Effector memory CD8-positive, alpha-beta T cell (primary cell): ENCODE measurements around the gene PLD6.
A peak's percentile ranks its signal among the peaks of the same experiment; 100 is the strongest.
"Not testable (repeated sequence)": the region's sequence is repeated elsewhere in the genome, so short reads cannot be mapped to it uniquely, and the experiment has no call there.

Source experiments
- ATAC-seq: fragments of 150-1000 bp; cut with Tn5 transposase; replicated peaks from 2 replicates; pipeline ENCODE4 v1.10.0; 2021; ENCODE audit warnings: mild to moderate bottlenecking, moderate library complexity
- DNase-seq, 3 experiments: peaks; one replicate each; pipeline ENCODE4 v3.0.0; 2021
- H3K27ac Mint-ChIP-seq, 2 donors: one replicate each; pipeline ENCODE4 v1.8.0; 2022; ENCODE audit warnings: mild to moderate bottlenecking in 2 of 2, mixed read lengths in 2 of 2, moderate library complexity in 2 of 2
- H3K27me3 Mint-ChIP-seq, 2 donors: one replicate each; pipeline ENCODE4 v1.8.0; 2022; ENCODE audit warnings: mixed read lengths in 2 of 2
- H3K36me3 Mint-ChIP-seq: one replicate; pipeline ENCODE4 v1.8.0; 2022; ENCODE audit warnings: mild to moderate bottlenecking, moderate library complexity, mixed read lengths; ENCODE audit not compliant: insufficient read depth
- H3K4me1 Mint-ChIP-seq, 2 donors: one replicate each; pipeline ENCODE4 v1.8.0; 2022; ENCODE audit warnings: low read depth in 2 of 2, mixed read lengths in 2 of 2
- H3K4me3 Mint-ChIP-seq, 2 donors: one replicate each; pipeline ENCODE4 v1.8.0; 2022; ENCODE audit warnings: mild to moderate bottlenecking in 2 of 2, mixed read lengths in 2 of 2, moderate library complexity in 2 of 2
- H3K9me3 Mint-ChIP-seq, 2 donors: one replicate each; pipeline ENCODE4 v1.8.0; 2022; ENCODE audit warnings: mixed read lengths in 2 of 2

The PLD6 gene

GRCh38 chr17:17201907-17202306, 4.2 kb downstream of the PLD6 start:
- no peak for DNase-seq
- Mint-ChIP-seq H3K9me3 (no peaks in the 10 kb centered on the region), H3K36me3 (peaks cover 29% of the 10 kb centered on the region), H3K27me3 (no peaks in the 10 kb centered on the region), H3K4me1 (peaks cover 22 to 29% of the 10 kb centered on the region in 2 donors), H3K27ac (no peak overlapping the region), H3K4me3 (no peak overlapping the region)
- no peak for ATAC-seq

- ATAC-seq (no peak), DNase-seq (no peak)
- no peak overlapping the region for H3K27ac Mint-ChIP-seq
- no peaks in the 10 kb centered on the region for H3K9me3 Mint-ChIP-seq
- no peak overlapping the region for H3K4me3 Mint-ChIP-seq
- H3K4me1 Mint-ChIP-seq: peaks cover 22 to 26% of the 10 kb centered on the region in 2 donors
- no peaks in the 10 kb centered on the region for H3K27me3 Mint-ChIP-seq
- peaks cover 23% of the 10 kb centered on the region for H3K36me3 Mint-ChIP-seq
These were observed 4.9 kb downstream of the PLD6 start for GRCh38 chr17:17201271-17201670.

GRCh38 chr17:17200831-17201230, 5.3 kb downstream of the PLD6 start:
- Mint-ChIP-seq H3K27ac (no peak overlapping the region), H3K27me3 (no peaks in the 10 kb centered on the region), H3K4me3 (no peak overlapping the region), H3K9me3 (no peaks in the 10 kb centered on the region), H3K36me3 (peaks cover 19% of the 10 kb centered on the region), H3K4me1 (peaks cover 22 to 25% of the 10 kb centered on the region in 2 donors)
- ATAC-seq: no peak
- no peak for DNase-seq

- DNase-seq: no peak
- Mint-ChIP-seq H3K9me3 (no peaks in the 10 kb centered on the region), H3K4me1 (peaks cover 18 to 25% of the 10 kb centered on the region in 2 donors), H3K36me3 (peaks cover 17% of the 10 kb centered on the region), H3K4me3 (no peak overlapping the region), H3K27me3 (no peaks in the 10 kb centered on the region), H3K27ac (peak overlapping the region in 1 of 2 donors; percentile 46)
- ATAC-seq: no peak
These were observed 5.8 kb downstream of the PLD6 start for GRCh38 chr17:17200311-17200710.

DNA sequence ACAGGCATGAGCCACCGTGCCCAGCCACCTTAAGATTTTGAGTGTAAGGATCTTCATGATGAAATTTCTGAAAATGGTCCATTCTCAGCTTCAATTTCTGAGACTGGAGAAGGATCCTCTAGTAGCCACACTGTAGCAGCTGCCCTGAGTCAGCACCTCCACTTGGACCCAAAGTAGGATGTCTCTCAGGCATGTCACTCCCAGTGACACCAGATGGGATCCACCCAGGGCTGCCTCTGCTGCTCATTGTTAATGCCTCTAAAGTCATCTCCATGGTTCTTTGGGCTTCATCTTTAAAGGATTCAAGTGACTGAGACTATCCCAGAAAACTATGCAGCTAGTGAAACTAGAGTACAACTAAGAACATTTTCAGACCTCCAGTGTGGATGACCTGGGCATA, 7.9 kb downstream of the PLD6 start:
- no peak overlapping the region for H3K4me3 Mint-ChIP-seq
- no peaks in the 10 kb centered on the region for H3K9me3 Mint-ChIP-seq
- DNase-seq (no peak), ATAC-seq (no peak)
- no peak overlapping the region for H3K27ac Mint-ChIP-seq
- H3K36me3 Mint-ChIP-seq: peaks cover 9% of the 10 kb centered on the region
- no peaks in the 10 kb centered on the region for H3K27me3 Mint-ChIP-seq
- peaks cover 0 to 5% of the 10 kb centered on the region in 2 donors for H3K4me1 Mint-ChIP-seq

DNA sequence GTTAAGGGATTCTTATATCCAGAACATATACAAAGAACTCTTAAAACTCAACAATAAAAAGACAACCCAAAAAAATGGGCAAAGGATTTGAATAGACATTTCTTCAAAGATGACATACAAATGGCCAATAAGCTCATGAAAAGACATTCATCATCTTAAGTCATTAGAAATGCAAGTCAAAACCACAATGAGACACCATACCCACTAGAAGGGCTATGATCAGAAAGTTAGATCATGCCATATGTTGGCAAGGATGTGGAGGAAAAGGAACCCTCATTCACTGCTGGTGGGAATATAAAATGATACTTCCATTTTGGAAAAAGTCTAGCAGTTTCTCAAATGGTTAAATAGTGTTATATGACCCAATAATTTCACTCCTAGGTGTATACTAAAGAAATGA, 9.4 kb downstream of the PLD6 start:
- Mint-ChIP-seq H3K9me3 (no peaks in the 10 kb centered on the region), H3K4me3 (no peak overlapping the region), H3K4me1 (peaks cover 0 to 2% of the 10 kb centered on the region in 2 donors), H3K36me3 (no peaks in the 10 kb centered on the region), H3K27ac (no peak overlapping the region), H3K27me3 (no peaks in the 10 kb centered on the region)
- DNase-seq (no peak), ATAC-seq (no peak)

GRCh38 chr17:17195466-17195865, 10.7 kb downstream of the PLD6 start:
- H3K9me3 Mint-ChIP-seq, H3K36me3 Mint-ChIP-seq, H3K4me3 Mint-ChIP-seq, ATAC-seq, DNase-seq, H3K4me1 Mint-ChIP-seq, H3K27ac Mint-ChIP-seq, H3K27me3 Mint-ChIP-seq: not testable (repeated sequence)

DNA sequence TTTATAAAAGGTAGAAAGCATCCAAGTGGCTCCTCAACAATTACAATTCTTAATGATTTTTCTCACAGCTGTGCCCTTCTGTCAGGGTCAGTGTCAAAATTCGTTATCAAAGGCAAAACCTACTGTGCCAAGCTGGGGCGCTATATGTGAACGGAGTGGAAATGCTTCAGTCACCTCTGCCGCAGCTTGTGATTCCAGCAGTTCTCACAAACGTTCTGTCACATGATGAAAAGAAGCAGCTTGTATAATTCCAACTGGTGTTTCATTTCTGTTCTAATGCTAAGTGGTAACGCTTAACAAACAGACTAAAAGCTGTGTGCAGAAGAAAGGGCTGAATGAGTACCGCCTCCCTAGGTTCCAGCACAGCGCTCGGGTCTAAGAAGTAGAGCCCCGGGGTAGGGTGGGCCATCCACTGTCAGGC, 14.2 kb downstream of the PLD6 start:
- Mint-ChIP-seq H3K27ac (no peak overlapping the region), H3K36me3 (peaks cover 13% of the 10 kb centered on the region), H3K27me3 (no peaks in the 10 kb centered on the region), H3K9me3 (no peaks in the 10 kb centered on the region), H3K4me1 (peaks cover 0 to 6% of the 10 kb centered on the region in 2 donors), H3K4me3 (no peak overlapping the region)
- ATAC-seq: no peak
- no peak for DNase-seq

DNA sequence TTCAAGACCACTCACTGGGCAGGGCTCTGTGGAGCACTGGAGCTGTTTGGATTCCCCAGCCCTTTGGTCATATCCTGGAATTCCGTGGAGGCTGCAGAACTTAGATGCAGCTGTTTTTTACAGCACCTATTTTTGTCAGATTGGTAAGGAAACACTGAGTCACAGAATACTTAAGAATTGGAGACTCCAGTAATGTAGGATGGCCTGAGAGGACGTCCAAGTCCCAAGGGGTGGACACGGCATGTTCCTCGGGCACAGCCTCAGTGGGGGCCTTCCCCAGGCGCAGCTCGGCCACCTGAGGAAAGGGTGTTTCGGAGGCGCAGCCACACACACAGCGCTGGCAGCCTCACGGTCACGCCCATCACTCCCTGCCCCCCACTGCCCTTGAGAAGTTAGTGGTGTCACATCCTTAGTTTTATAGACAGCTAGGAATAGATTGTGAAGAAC, 14.8 kb downstream of the PLD6 start:
- peak overlapping the region in 1 of 2 donors; percentile 49 for H3K27ac Mint-ChIP-seq
- H3K9me3 Mint-ChIP-seq: no peaks in the 10 kb centered on the region
- peaks cover 13% of the 10 kb centered on the region for H3K36me3 Mint-ChIP-seq
- H3K4me3 Mint-ChIP-seq: no peak overlapping the region
- H3K27me3 Mint-ChIP-seq: no peaks in the 10 kb centered on the region
- peaks cover 0 to 4% of the 10 kb centered on the region in 2 donors for H3K4me1 Mint-ChIP-seq
- DNase-seq: no peak
- ATAC-seq: no peak

DNA sequence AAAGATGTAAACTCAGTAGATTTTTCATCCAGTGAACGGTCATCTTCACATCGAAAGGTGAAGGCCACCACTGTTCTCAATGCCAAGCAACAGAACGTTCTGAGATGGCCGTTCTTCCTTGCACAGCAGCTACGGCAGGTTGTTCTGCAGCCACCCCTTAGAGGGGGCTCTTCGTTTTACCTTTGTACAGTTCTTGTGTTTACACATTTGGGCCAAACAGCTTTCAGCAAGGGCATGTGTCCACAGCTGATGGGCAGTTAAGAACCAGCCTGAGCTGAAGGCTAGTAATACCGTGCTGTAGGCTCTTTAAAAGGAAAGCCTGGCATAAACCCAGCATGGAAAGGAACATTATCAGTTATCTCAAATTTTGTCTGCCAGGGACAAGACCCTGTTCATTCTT, 15.9 kb downstream of the PLD6 start:
- Mint-ChIP-seq H3K36me3 (peaks cover 13% of the 10 kb centered on the region), H3K4me3 (no peak overlapping the region), H3K27ac (no peak overlapping the region), H3K27me3 (no peaks in the 10 kb centered on the region), H3K9me3 (no peaks in the 10 kb centered on the region), H3K4me1 (peaks cover 7 to 15% of the 10 kb centered on the region in 2 donors)
- DNase-seq (no peak), ATAC-seq (no peak)

DNA sequence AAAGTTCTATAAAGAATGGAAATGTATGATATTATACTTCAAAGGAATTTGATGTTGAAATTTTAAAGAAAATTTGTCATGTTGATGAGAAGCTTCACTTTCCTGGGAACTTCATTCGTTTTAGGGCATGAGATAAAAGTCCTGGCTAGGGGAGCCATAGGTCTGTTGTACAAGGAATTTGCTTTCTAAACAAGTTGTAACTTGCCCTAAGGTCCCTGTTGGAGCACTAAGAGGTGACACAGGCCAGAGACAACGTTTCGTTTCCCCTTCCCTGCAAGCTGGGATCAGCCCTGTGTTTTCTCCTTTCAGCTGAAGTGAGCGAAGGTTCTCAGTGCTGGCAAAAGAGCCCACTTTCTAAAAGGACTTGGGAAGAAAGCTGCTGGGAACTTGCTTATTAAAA, 16.6 kb downstream of the PLD6 start:
- H3K4me3 Mint-ChIP-seq: no peak overlapping the region

GRCh38 chr17:17188586-17188985, 17.5 kb downstream of the PLD6 start:
- no peaks in the 10 kb centered on the region for H3K27me3 Mint-ChIP-seq
- H3K9me3 Mint-ChIP-seq: no peaks in the 10 kb centered on the region
- DNase-seq (no peak), ATAC-seq (no peak)
- peak overlapping the region in 1 of 2 donors; percentile 94 for H3K27ac Mint-ChIP-seq
- peaks cover 13 to 29% of the 10 kb centered on the region in 2 donors for H3K4me1 Mint-ChIP-seq
- no peak overlapping the region for H3K4me3 Mint-ChIP-seq
- H3K36me3 Mint-ChIP-seq: peaks cover 24% of the 10 kb centered on the region

More for the DNA sequence above, 16.6 kb downstream of the PLD6 start:
- H3K27ac Mint-ChIP-seq: peak overlapping the region in 1 of 2 donors; percentile 94
- peaks cover 16% of the 10 kb centered on the region for H3K36me3 Mint-ChIP-seq
- H3K9me3 Mint-ChIP-seq: no peaks in the 10 kb centered on the region
- ATAC-seq (no peak), DNase-seq (no peak)
- H3K27me3 Mint-ChIP-seq: no peaks in the 10 kb centered on the region
- peaks cover 8 to 21% of the 10 kb centered on the region in 2 donors for H3K4me1 Mint-ChIP-seq

DNA sequence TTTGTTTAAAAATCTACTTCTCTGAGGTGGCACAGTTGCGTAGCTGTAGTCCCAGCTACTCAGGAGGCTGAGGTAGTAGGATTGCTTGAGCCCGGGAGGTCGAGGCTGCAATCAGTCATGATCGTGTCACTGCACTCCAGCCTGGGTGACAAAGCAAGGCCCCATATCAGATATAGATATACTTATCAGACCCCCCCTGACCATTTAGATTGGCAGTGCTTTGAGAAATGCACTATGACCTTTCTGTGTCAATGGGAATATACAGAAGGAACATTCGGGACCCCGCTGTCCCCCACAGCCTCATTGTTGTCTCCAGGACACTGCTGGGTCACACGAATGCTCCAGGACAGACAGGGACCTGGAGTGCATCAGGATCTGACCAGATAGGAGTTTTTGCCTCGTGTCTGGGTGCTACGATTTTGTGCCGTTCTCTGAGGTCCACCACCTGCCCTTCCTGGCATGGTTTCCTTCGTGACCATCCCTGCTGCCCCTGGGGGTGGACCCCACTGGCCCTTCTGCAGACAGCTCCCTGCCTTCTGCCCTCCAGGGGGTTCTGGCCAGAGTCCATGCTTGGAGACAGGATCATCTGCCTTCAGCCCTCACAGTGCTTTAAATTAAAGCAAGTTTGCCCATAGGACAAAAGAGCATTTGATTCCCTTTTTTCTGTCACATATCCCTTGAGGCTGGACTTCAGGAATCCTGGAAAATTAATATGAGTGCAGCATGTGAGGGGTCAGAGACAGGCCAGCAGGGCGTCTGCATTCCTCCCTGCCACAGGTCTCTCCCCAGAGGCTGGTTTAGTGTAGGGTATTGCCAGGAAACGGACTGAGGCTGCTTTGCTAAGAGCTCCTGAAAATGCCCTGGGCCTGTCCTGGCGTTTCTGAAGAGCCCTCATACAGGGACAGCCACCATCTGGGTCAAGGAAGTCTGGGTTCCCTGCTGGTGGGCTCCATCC, 19.3 kb downstream of the PLD6 start:
- Mint-ChIP-seq H3K27ac (peak overlapping the region in 1 of 2 donors; percentile 94), H3K9me3 (no peaks in the 10 kb centered on the region), H3K36me3 (peaks cover 31% of the 10 kb centered on the region), H3K27me3 (no peaks in the 10 kb centered on the region), H3K4me3 (no peak overlapping the region), H3K4me1 (peaks cover 18 to 37% of the 10 kb centered on the region in 2 donors)
- ATAC-seq: no peak
- no peak for DNase-seq

DNA sequence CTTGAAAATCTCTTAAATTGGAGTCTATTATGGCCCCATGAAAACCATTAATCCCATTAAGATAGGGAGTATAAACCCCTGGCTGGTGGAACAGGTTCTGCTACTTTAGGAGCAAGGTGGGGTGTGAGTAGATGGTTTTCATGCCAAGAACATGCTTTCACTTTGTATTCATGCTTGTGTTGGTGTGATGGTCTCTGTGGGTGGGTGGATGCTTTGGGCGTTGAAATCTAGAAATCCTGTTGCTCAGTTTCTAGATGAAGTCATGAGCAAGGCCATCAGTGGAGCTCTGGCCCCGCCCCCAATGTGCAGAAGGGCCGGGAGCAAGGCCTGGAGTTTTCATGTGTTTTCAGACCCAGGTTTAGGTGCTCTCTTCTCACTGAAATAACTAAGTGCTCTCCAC, 20.1 kb downstream of the PLD6 start:
- ATAC-seq (no peak), DNase-seq (no peak)
- Mint-ChIP-seq H3K4me3 (peak overlapping the region in 1 of 2 donors; percentile 15), H3K27me3 (no peaks in the 10 kb centered on the region), H3K9me3 (no peaks in the 10 kb centered on the region), H3K4me1 (peaks cover 22 to 41% of the 10 kb centered on the region in 2 donors), H3K36me3 (peaks cover 31% of the 10 kb centered on the region), H3K27ac (peak overlapping the region in 1 of 2 donors; percentile 94)
